Fibroblast of skin of back (primary cell): ENCODE measurements around the gene OR52K1.
"Not testable (repeated sequence)": the region's sequence is repeated elsewhere in the genome, so short reads cannot be mapped to it uniquely, and the experiment has no call there.

Experiments used
- DNase-seq: peaks from one replicate; pipeline ENCODE4 v3.0.0-alpha.2; 2013

Gene OR52K1

GRCh38 chr11:4491878-4492606, 9.6 kb downstream of the OR52K1 start:
- peak; percentile 4 for DNase-seq

GRCh38 chr11:4493480-4493818, 11.0 kb downstream of the OR52K1 start:
- DNase-seq: no peak

- DNase-seq: no peak
Measured at GRCh38 chr11:4495487-4495886, 13.0 kb downstream of the OR52K1 start.

- no peak for DNase-seq
Measured at GRCh38 chr11:4495986-4496385, 13.5 kb downstream of the OR52K1 start.

GRCh38 chr11:4496557-4497248, 14.3 kb downstream of the OR52K1 start:
- no peak for DNase-seq

- DNase-seq: no peak
Measured at GRCh38 chr11:4508886-4509285, 26.4 kb downstream of the OR52K1 start.

GRCh38 chr11:4511282-4512245, 29.1 kb downstream of the OR52K1 start:
- DNase-seq: no peak

- DNase-seq: no peak
Measured at GRCh38 chr11:4514196-4514595, 31.8 kb downstream of the OR52K1 start.

- DNase-seq: no peak
Measured at GRCh38 chr11:4522339-4522738, 39.9 kb downstream of the OR52K1 start.

- no peak for DNase-seq
Measured at GRCh38 chr11:4522752-4523151, 40.3 kb downstream of the OR52K1 start.

- no peak for DNase-seq
Measured at GRCh38 chr11:4523666-4524065, 41.2 kb downstream of the OR52K1 start.

GRCh38 chr11:4527926-4528325, 45.5 kb downstream of the OR52K1 start:
- DNase-seq: no peak

- not testable (repeated sequence) for DNase-seq
Measured at GRCh38 chr11:4531686-4532085, 49.2 kb downstream of the OR52K1 start.

- DNase-seq: peak; percentile 18
Measured at GRCh38 chr11:4539603-4540219, 57.3 kb downstream of the OR52K1 start.

- no peak for DNase-seq
Measured at GRCh38 chr11:4541071-4541470, 58.6 kb downstream of the OR52K1 start.
